Vagina (tissue), 2 donors: ENCODE data around the gene LRRC74B.

Experiments used
- CTCF ChIP-seq, 3 experiments: fragments of 450-650 bp in 2 of 3; fragments of 200-600 bp in 1 of 3; sonication (generic) in 1 of 3; IDR thresholded peaks; one replicate each; pipeline ENCODE4 v1.5.1; 2017 to 2019; ENCODE audit warnings: antibody characterized with exemption in 3 of 3, mild to moderate bottlenecking in 2 of 3, moderate library complexity in 2 of 3
- POLR2AphosphoS5 ChIP-seq, 2 donors: sonication (generic); formaldehyde crosslinking; IDR thresholded peaks; one replicate each; pipeline ENCODE4 v1.9.0; 2017; ENCODE audit warnings: antibody characterized with exemption in 2 of 2, mild to moderate bottlenecking in 2 of 2, low read depth in 1 of 2; ENCODE audit not compliant: insufficient read depth in 1 of 2

GRCh38 chr22:21077884-21078508, 32.2 kb downstream of the LRRC74B start:
- TF ChIP-seq CTCF (IDR thresholded peaks at IDR 0.05) (no peak), POLR2AphosphoS5 (IDR thresholded peaks at IDR 0.05; ENCODE audit: insufficient read depth in 1 of 2, low read depth in 1 of 2) (no peak)
